Neural cell (in vitro differentiated cells): Measurements from ENCODE around the gene TXNRD1. TPM values are rescaled to one million over a fixed set of nuclear protein-coding genes. Genes with fewer than 3 reads are reported as not detected.

Experiments
- H2AFZ ChIP-seq: fragments of 200-600, 300-800 bp; sonication (generic), shearing (Covaris generic); 2 replicates; pipeline ENCODE4 v1.6.0; 2014; ENCODE audit warnings: low read depth, mild to moderate bottlenecking, antibody characterized with exemption, low read length, moderate library complexity
- H3F3A ChIP-seq: fragments of 200-600 bp; shearing (Covaris generic); 2 replicates; pipeline ENCODE4 v1.6.1; 2016; ENCODE audit warnings: mild to moderate bottlenecking, moderate library complexity, mixed read lengths, antibody characterized with exemption, low read length; ENCODE audit not compliant: insufficient read depth, poor library complexity, severe bottlenecking
- H3K27ac ChIP-seq: fragments of 200-600, 300-800 bp; sonication (generic), shearing (Covaris generic); 2 replicates; pipeline ENCODE4 v1.5.1; 2014; ENCODE audit warnings: mild to moderate bottlenecking, low read length, moderate library complexity
- H3K27me3 ChIP-seq: fragments of 300-800, 200-600 bp; sonication (generic), shearing (Covaris generic); 2 replicates; pipeline ENCODE4 v1.6.0; 2014; ENCODE audit warnings: mild to moderate bottlenecking, low read depth, low read length, moderate library complexity; ENCODE audit not compliant: insufficient read depth
- H3K36me3 ChIP-seq: fragments of 300-800, 200-600 bp; sonication (generic), shearing (Covaris generic); 2 replicates; pipeline ENCODE4 v1.5.1; 2014; ENCODE audit warnings: mild to moderate bottlenecking, antibody characterized with exemption, low read length, moderate library complexity; ENCODE audit not compliant: insufficient read depth
- H3K4me2 ChIP-seq: fragments of 300-800, 200-600 bp; sonication (generic), shearing (Covaris generic); 2 replicates; pipeline ENCODE4 v1.6.0; 2014; ENCODE audit warnings: mild to moderate bottlenecking, low read length
- H3K4me3 ChIP-seq: fragments of 300-800, 200-600 bp; sonication (generic), shearing (Covaris generic); 2 replicates; pipeline ENCODE4 v1.5.1; 2014; ENCODE audit warnings: mild to moderate bottlenecking, low read length, moderate library complexity
- H3K79me2 ChIP-seq: fragments of 200-600 bp; shearing (Covaris generic); replicated peaks from 2 replicates; pipeline ENCODE4 v1.6.0; 2014; ENCODE audit warnings: mild to moderate bottlenecking, low read length, moderate library complexity; ENCODE audit not compliant: insufficient read depth
- H3K9ac ChIP-seq: fragments of 300-800, 200-600 bp; sonication (generic), shearing (Covaris generic); 2 replicates; pipeline ENCODE4 v1.6.1; 2016; ENCODE audit warnings: mild to moderate bottlenecking, low read length, mixed read lengths
- H3K9me2 ChIP-seq: fragments of 200-600 bp; shearing (Covaris generic); 2 replicates; pipeline ENCODE4 v1.6.1; 2016; ENCODE audit warnings: mild to moderate bottlenecking, low read length, mixed read lengths; ENCODE audit not compliant: insufficient read depth
- H3K9me3 ChIP-seq: fragments of 200-600, 300-800 bp; sonication (generic), shearing (Covaris generic); 2 replicates; pipeline ENCODE4 v1.6.1; 2016; ENCODE audit warnings: mild to moderate bottlenecking, mixed run types, low read length, moderate library complexity, mixed read lengths
- H4K20me1 ChIP-seq: fragments of 200-600 bp; shearing (Covaris generic); 2 replicates; pipeline ENCODE4 v1.6.1; 2016; ENCODE audit warnings: mild to moderate bottlenecking, mixed run types; ENCODE audit not compliant: insufficient read depth
- CTCF ChIP-seq: fragments of 450-650 bp; IDR thresholded peaks from 2 replicates; pipeline ENCODE4 v1.5.1; 2014; ENCODE audit warnings: antibody characterized with exemption, mild to moderate bottlenecking, moderate library complexity; ENCODE audit not compliant: poor library complexity, severe bottlenecking
- EP300 ChIP-seq: fragments of 450-650 bp; conservative IDR thresholded peaks from 2 replicates; pipeline ENCODE4 v1.6.1; 2014; ENCODE audit warnings: antibody characterized with exemption, mild to moderate bottlenecking, moderate library complexity; ENCODE audit not compliant: poor library complexity, severe bottlenecking
- EZH2 ChIP-seq: fragments of 200-600, 300-800 bp; shearing (Covaris generic), sonication (generic); IDR thresholded peaks from 2 replicates; pipeline ENCODE4 v1.6.1; 2014; ENCODE audit warnings: antibody characterized with exemption, low read length, borderline replicate concordance, mild to moderate bottlenecking; ENCODE audit not compliant: insufficient read depth, poor library complexity, severe bottlenecking
- MXI1 ChIP-seq: fragments of 450-650 bp; conservative IDR thresholded peaks from 2 replicates; pipeline ENCODE4 v1.6.1; 2014; ENCODE audit warnings: antibody characterized with exemption, mild to moderate bottlenecking; ENCODE audit not compliant: poor library complexity, severe bottlenecking
- POLR2AphosphoS5 ChIP-seq: IDR thresholded peaks from 2 replicates; pipeline ENCODE4 v1.6.1; 2012
- RAD21 ChIP-seq: fragments of 450-650 bp; conservative IDR thresholded peaks from 2 replicates; pipeline ENCODE4 v1.6.1; 2014; ENCODE audit warnings: antibody characterized with exemption, mild to moderate bottlenecking, moderate library complexity
- SMC3 ChIP-seq: fragments of 450-650 bp; conservative IDR thresholded peaks from 2 replicates; pipeline ENCODE4 v1.6.1; 2014; ENCODE audit warnings: antibody characterized with exemption, mild to moderate bottlenecking, moderate library complexity; ENCODE audit not compliant: poor library complexity
- TAF1 ChIP-seq: IDR thresholded peaks from 2 replicates; pipeline ENCODE4 v1.6.1; 2012; ENCODE audit warnings: low read depth
- polyA plus RNA-seq: library from polyadenylated mRNA; depleted of rRNA; stranded (reverse); fragments of >200 nt; gene quantifications from 2 replicates; pipeline ENCODE4 v1.2.3, GENCODE V29; 2014
- TF ChIP-seq, protein P1 (sequence below): IDR thresholded peaks from 2 replicates; pipeline ENCODE4 v1.6.1; 2012; ENCODE audit warnings: borderline replicate concordance

The TXNRD1 gene
- polyA plus RNA-seq, 1 donor from 2014 or later, result 59.6 TPM

GRCh38 chr12:104360157-104360556 lies 144.6 kb downstream of the TXNRD1 start:
- Histone ChIP-seq H3K27ac (no peak overlapping the region), H3K9me3 (no peaks in the 10 kb centered on the region), H3K36me3 (no peaks in the 10 kb centered on the region), H3K9me2 (no peaks in the 10 kb centered on the region), H3K27me3 (no peaks in the 10 kb centered on the region), H3F3A (no peaks in the 10 kb centered on the region), H4K20me1 (no peaks in the 10 kb centered on the region), H3K9ac (no peak overlapping the region), H2AFZ (no peak overlapping the region), H3K4me3 (no peak overlapping the region), H3K79me2 (no peaks in the 10 kb centered on the region), H3K4me2 (no peak overlapping the region)
- no peak for TF ChIP-seq RAD21

DNA sequence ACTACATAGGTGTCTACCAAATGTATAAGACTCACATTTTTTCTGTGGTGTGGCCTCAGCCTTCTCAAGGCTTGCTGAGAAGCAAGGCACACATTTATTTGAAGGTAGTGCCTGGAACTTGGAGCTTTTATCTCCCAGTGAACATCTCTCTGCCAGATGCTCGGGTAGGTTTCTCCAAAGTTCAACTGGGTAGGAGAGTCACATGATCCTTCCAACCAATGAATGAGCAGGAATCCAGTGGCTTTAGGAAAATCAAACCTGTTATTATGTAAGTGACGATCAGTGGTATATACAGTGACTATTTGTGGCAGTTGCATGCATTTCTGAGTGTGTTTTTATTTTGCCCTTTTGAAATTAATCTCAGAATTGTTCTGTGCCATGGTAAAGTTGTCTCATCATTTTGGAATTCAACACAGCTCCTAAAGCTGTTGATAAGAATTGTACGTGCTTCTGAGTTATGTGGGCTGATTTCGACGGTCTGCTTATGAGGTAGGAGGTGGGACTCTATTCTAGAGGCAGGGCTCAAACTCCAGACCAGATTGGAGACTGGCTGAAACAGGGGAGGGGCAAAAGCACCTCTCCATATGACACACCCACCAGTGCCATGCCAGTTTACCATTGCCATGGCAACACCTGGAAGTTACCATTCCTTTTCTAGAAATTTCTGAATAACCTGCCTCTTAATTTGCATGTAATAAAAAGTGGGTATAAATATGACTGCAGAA lies 145.6 kb downstream of the TXNRD1 start:
- TF ChIP-seq TAF1, result no peak
- TF ChIP-seq POLR2AphosphoS5, result no peak
- TF ChIP-seq SMC3, result no peak
- no peak for TF ChIP-seq MXI1
- TF ChIP-seq, protein P1, sequence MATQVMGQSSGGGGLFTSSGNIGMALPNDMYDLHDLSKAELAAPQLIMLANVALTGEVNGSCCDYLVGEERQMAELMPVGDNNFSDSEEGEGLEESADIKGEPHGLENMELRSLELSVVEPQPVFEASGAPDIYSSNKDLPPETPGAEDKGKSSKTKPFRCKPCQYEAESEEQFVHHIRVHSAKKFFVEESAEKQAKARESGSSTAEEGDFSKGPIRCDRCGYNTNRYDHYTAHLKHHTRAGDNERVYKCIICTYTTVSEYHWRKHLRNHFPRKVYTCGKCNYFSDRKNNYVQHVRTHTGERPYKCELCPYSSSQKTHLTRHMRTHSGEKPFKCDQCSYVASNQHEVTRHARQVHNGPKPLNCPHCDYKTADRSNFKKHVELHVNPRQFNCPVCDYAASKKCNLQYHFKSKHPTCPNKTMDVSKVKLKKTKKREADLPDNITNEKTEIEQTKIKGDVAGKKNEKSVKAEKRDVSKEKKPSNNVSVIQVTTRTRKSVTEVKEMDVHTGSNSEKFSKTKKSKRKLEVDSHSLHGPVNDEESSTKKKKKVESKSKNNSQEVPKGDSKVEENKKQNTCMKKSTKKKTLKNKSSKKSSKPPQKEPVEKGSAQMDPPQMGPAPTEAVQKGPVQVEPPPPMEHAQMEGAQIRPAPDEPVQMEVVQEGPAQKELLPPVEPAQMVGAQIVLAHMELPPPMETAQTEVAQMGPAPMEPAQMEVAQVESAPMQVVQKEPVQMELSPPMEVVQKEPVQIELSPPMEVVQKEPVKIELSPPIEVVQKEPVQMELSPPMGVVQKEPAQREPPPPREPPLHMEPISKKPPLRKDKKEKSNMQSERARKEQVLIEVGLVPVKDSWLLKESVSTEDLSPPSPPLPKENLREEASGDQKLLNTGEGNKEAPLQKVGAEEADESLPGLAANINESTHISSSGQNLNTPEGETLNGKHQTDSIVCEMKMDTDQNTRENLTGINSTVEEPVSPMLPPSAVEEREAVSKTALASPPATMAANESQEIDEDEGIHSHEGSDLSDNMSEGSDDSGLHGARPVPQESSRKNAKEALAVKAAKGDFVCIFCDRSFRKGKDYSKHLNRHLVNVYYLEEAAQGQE, result no peak
- TF ChIP-seq EP300, result no peak
- TF ChIP-seq EZH2, result no peak
- no peak for TF ChIP-seq CTCF
- Histone ChIP-seq H3K27me3 (no peaks in the 10 kb centered on the region), H4K20me1 (no peaks in the 10 kb centered on the region), H3F3A (no peaks in the 10 kb centered on the region), H3K4me3 (no peak overlapping the region), H2AFZ (no peak overlapping the region), H3K9ac (no peak overlapping the region), H3K36me3 (no peaks in the 10 kb centered on the region), H3K79me2 (no peaks in the 10 kb centered on the region), H3K27ac (no peak overlapping the region), H3K9me3 (no peaks in the 10 kb centered on the region), H3K9me2 (no peaks in the 10 kb centered on the region), H3K4me2 (no peak overlapping the region)
